GM19025 (cell line): Measurements from ENCODE around the gene FAM174C.
A peak's percentile ranks its signal among the peaks of the same experiment; 100 is the strongest.

Source experiments
- ATAC-seq: cut with Tn5 transposase; IDR thresholded peaks from one replicate; pipeline ENCODE4 v1.9.1; 2021; ENCODE audit warnings: mild to moderate bottlenecking, low read depth, moderate library complexity; ENCODE audit not compliant: unreplicated experiment

Gene FAM174C

GRCh38 chr19:1260749-1261537 lies 14.4 kb upstream of the FAM174C start:
- peak; percentile 66 for ATAC-seq

DNA sequence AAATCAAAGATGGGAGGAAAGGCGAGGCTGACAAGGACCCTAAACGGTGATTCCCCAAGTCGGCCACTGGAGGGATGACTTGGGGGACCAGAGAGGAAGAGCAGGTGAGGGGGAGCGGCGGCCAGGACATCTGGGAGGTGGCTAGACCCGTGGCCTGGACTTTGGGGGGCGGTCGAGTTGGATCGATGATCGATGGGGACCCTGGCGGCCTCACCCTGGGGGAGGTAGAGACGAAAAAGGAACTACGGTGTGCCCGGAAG lies 13.9 kb upstream of the FAM174C start:
- no peak for ATAC-seq

GRCh38 chr19:1261798-1262622 lies 13.3 kb upstream of the FAM174C start:
- ATAC-seq = no peak

DNA sequence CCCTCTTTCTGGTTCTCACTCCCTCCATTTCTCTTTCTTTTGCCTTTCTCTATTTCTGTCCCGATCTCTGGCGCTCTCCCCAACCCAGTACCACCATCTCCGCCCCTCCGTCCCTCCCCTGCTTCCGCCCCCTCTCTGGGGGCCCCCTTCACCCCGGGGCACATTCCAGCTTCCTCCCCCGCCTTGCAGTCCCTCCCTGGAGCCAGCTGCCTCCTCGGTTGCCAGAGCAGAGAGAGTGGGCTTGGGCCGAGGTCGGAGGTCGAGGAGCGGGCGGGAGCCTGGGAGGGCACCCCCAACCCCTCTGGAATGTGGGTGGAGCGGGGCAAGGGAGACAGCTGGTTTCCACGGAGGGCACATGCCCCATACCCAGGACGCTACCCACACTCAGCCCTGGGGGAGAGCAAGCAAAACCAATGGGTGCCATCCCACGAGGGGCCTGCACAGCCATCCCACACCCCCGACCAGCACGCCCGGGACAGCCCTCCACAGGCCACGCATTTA lies 12.7 kb upstream of the FAM174C start:
- ATAC-seq = no peak

DNA sequence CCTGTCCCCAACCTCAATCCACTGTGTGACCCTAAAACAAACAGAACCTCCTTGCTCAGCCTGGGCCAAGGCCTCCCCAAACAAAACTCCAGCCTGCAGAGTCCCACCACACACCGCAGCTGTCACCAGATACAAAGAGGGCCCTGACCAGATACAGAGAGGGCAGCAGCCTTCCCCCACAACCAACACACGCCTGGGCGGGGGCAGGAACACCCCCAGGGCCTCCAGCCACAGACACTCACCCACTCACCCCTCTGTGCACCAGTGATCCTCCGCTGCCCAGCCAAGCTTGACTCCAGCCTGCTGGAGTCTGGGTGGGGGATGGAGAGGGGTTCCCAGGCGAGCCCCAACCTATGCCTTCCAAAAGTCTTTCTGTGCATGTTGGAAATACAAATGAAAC lies 12.1 kb upstream of the FAM174C start:
- no peak for ATAC-seq

DNA sequence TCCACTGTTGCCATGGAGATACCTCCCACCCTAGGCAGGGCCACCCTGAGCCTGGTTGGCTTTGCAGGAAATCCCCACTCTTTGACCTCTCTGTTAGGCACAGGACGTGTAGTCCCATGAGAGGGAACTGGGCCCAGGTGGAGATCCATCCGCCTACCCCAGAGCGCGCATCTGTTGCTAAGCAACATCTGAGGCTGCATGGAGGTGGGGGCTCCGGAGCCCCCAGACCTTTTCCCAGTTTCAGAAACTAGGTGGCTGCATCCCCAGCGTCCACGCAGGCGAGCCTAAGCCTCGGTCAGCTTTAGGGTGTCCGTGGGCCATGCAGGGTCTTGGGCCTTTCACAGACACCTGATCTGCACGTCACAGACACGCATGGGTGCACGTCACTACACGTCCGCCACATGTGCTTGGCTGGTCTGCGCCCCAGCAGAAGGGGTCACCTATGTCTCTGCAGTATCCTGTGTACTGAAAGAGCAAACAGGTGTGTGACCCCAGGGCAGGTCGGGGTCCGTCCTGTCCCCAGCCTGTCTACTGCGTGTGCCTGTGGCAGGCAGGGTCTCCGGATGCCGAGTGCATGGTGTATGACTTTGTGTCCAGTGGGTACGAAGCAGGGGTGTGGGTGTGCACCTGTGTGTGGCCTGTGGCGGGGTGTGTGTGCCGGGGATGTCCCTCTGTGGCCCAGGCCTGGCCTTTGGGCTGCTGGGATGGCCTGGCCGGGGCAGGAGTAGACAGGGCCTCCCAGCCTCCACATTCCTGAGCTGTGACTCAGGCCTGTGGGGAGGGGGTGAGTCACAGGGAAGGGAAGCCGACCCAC lies 10.3 kb upstream of the FAM174C start:
- ATAC-seq = no peak

DNA sequence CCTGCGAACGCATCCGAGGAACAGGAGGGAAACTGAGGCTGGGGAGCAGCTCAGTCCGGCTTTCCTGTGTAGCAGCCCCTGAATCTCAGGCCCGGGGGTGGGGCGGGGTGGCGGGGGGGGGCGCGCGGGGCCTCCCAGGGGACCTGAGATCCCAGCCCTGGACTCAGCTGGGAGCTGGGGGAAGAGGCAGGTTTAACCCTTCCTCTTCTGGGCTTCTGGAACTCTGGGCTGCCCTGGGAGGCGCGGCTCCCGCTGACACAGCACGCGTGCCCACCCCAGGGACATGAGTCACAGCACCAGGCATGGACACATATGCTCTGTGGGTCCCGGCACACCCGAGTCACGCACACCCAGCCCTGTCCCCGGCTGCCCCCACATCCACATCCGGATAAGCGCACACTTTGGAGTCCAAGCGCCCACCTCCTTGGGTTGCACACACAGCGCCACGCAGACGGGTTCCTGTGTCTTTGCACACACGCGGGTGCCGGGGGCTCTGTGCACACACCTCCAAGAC lies 9.7 kb upstream of the FAM174C start:
- no peak for ATAC-seq

DNA sequence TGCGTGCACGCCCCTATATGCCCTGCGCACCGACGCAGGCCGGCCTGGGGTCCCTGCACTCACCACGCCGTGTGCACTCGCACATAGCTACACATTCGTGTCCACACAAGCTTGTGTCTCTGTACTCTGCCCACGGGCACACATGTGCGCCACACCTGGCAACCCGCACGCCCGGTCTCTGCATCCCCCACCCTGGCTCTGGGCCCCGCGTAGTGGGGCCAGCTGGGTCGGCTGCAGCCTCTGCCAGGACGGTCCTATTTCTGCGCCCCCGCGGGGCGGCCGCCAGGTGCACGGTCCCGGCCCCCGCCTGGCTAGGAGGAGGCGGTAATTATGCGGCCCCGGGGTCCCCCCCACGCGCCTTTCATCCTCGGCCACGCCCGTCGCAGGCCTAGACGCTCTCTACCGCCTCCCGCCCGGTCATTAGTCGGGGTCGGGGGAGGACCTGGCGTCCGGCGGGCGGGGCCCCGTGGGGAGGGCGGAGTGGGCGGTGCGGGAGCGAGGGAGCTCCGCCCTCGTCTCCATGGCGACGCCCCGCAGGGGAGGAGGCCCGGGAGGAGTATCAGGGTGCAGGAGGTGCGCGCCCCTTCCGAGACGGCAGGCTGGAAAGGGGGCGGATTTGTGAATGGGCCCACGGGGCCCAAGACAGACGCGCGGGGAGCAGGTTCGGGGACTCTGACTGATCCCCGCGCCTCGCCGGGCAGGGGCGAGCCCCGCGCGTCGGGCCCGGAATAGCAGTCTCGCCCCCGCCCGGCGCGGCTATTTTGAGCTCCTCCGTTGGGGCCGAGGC lies 9.0 kb upstream of the FAM174C start:
- peak; percentile 32 for ATAC-seq

- ATAC-seq = peak; percentile 12
These were observed 8.3 kb upstream of the FAM174C start for GRCh38 chr19:1266916-1267476.

DNA sequence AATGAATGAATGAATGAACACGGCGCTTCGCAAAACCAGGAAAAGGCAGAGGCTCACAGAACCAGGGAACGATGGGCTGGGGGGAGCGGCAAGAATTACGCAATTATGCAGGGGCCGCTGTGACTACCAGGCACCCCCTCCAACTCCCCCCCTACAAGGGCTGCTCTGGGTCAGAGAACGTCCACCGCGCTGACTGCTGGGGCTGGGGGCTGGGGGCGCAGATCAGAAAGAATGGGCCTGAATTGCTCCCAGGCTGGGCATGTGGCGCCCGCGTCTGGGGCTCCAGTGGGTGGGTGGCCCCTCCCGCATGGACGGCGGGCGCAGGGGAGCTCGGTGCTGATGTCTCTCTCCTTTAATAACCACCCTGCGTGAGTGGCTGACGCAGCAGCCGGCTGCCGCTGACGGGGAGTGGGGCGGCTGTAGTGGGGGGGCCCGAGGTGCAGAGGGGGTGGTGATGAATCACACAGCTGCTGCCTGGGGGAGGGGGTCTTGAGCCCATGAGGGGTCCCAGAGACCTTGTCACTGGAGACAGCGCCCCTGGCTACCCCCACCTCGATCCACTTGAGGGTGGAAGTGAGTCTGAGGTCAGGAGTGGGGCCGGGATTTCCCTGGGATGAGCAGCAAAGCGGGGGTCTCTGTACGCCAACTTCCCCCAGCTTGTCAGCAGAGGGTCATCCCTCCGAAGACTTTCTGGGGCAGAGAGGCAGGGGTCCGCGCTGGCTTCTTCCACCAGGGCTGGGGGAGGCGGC lies 7.7 kb upstream of the FAM174C start:
- ATAC-seq = no peak

DNA sequence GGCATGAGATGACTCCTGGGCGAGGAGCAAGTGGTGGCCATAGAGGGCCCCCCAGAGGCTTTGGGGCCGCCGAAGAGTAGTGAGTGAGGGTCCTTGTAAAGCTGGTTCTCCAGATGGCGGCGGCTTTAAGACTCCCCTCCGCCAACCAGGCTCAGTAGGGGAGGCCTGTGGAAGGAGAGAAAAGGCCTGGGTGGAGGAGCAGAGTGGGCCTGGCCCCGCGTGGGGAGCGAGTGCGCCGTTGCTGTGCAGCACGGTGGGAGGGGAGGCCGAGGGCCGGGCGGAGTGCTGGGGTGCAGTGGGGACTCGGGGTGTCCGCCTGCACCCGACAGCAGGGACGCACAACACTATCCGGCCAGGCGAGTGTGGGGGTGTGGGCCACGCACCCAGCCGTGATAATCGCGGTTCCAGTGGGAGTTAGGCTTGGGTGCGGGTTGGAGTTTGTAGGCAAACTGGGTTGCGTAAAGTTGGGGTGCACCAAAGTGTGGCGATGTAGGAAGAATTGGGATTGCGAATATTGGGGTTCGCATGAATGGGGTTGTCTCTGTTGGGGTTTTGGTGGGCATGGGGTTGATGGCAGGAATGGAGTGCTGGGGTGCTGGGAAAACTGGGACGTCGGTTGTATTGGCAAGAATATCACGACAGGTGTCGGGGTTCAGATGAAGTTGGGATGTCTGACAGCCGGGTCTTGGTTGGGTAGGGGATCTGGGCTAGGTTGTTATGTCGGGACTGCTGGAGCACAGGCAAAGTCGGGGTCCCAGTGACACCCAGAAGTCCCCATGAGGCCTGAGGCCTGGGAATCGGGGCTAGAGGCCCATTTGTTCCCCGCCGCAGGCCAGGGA lies 6.9 kb upstream of the FAM174C start:
- no peak for ATAC-seq

- ATAC-seq = peak; percentile 60
These were observed 6.3 kb upstream of the FAM174C start, which contains the start of gene CIRBP for GRCh38 chr19:1269065-1269477. Gene CIRBP, plus strand, starts transcription at chr19:1269332. Its CDS starts 1,602 bp downstream, at chr19:1270934.

DNA sequence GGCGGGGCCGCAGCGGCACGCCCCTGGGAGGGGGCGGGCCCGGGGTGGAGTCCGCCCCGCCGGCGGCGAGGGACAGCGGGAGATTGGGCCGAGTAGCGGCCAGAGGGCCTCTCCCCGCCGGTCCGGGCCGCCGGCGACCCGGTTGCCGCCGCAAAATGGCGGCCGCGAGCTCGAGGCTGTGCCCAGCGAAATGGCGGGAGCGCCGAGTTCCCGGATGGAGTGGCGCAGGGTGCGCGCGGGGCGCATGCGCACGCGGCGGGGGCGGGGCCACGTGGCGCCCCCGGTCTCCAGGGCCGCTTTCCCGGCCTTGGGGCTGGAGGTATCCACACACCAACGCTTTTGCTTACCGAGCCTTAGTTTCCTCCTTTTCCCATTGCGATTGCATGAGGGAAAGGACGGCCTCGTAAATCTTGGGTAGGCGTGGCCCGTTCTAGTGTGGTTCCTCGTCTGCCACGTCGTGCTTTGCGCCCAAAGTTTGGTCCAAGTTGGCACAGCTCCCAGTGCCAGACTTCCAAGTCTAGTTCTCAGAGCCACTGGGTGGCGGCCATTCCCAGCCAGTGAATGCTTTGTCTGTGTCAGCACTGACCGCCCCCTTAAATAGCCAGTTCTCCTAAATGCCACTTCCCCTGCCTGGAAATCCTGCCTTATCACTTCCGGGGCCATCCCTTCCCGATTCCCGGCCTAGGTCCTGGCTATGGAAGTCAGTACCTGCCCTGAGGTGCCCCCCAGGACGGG lies 5.7 kb upstream of the FAM174C start:
- ATAC-seq = peak; percentile 24

DNA sequence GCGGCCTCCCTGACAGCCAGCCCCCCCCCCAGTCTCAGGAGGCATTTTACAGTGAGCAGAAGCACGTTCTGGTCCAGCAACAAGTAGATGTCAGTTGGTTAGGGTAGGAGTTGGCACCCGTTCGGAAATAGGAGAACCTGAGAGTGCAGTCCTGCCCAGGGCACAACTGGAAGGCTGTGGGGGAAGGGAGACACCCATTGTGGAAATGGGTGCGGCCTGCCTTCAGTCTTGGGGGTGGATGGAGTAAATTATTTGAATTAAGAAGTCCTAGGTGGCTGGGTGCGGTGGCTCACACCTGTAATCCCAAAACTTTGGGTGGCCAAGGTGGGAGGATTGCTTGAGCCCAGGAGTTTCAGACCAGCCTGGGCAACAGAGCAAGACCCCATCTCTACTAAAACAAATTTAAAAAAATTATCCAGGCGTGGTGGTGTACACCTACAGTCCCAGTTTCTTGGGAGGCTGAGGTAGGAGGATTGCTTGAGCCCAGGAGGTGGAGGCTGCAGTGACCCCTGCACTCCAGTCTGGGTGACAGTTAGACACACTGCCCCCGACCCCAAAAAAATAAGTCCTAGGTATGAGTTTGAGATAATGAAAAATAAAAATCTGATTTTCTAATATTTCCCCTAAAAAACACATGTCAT lies 5.0 kb upstream of the FAM174C start:
- no peak for ATAC-seq

DNA sequence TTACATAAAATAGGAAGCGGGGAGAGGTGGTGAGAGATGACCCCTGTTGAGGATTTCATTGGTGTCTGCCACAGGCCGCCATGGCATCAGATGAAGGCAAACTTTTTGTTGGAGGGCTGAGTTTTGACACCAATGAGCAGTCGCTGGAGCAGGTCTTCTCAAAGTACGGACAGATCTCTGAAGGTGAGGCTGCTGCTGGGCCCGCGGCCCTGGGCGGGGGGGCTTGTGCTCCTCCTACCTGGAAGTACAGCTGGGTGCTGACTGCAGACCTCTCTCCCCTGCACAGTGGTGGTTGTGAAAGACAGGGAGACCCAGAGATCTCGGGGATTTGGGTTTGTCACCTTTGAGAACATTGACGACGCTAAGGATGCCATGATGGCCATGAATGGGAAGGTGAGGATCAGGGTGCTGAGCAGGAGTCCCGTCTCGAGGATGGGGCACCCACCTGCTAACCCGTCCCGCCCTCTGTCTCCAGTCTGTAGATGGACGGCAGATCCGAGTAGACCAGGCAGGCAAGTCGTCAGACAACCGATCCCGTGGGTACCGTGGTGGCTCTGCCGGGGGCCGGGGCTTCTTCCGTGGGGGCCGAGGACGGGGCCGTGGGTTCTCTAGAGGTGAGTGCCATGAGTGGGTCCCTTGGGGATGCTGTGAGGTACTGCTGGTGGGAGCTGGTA lies 4.3 kb upstream of the FAM174C start:
- no peak for ATAC-seq
